Keratinocyte (primary cell): ENCODE measurements around the gene SLC9A2. TPM values are rescaled to one million over a fixed set of nuclear protein-coding genes. Genes with fewer than 3 reads are reported as not detected.
A peak's percentile ranks its signal among the peaks of the same experiment; 100 is the strongest.

Experiments
- DNase-seq: peaks from one replicate; pipeline ENCODE4 v3.0.0-alpha.2; 2011; ENCODE audit warnings: low read depth, missing footprints, low spot score
- FAIRE-seq: peaks from 2 replicates; lab custom pipeline; 2011; peaks lifted over from hg19 to GRCh38; lab: Jason Lieb, UNC
- H2AFZ ChIP-seq: 2 replicates; pipeline ENCODE4 v1.6.0; 2012; ENCODE audit warnings: low read length, control low read depth, inconsistent platforms; ENCODE audit not compliant: control insufficient read depth
- H3K27ac ChIP-seq: 2 replicates; pipeline ENCODE4 v1.5.1; 2011; ENCODE audit warnings: low read length; ENCODE audit not compliant: control insufficient read depth, insufficient read depth
- H3K27me3 ChIP-seq: 3 replicates; pipeline ENCODE4 v1.6.0; 2011; ENCODE audit warnings: low read length; ENCODE audit not compliant: control insufficient read depth, insufficient read depth; ENCODE audit errors: extremely low read depth
- H3K36me3 ChIP-seq, 2 experiments: 2 replicates in 1 of 2; 3 replicates in 1 of 2; pipeline ENCODE4 v1.5.1; 2011; ENCODE audit warnings: low read length in 2 of 2, mild to moderate bottlenecking in 1 of 2; ENCODE audit not compliant: control insufficient read depth in 2 of 2, insufficient read depth in 2 of 2; ENCODE audit errors: extremely low read depth in 1 of 2
- H3K4me1 ChIP-seq: 3 replicates; pipeline ENCODE4 v1.5.1; 2011; ENCODE audit warnings: low read length; ENCODE audit not compliant: control insufficient read depth, insufficient read depth; ENCODE audit errors: extremely low read depth
- H3K4me2 ChIP-seq: 3 replicates; pipeline ENCODE4 v1.6.0; 2011; ENCODE audit warnings: low read depth, low read length; ENCODE audit not compliant: control insufficient read depth, insufficient read depth; ENCODE audit errors: extremely low read depth
- H3K4me3 ChIP-seq, 3 experiments: fragments of 200-600 bp in 1 of 3; sonication (generic) in 1 of 3; 2 replicates in 2 of 3; 3 replicates in 1 of 3; pipeline ENCODE4 v1.5.1; 2011 to 2016; ENCODE audit warnings: low read length in 3 of 3, mild to moderate bottlenecking in 3 of 3, control low read depth in 2 of 3, inconsistent platforms in 1 of 3, low read depth in 1 of 3, mixed read lengths in 1 of 3, mixed run types in 1 of 3, moderate library complexity in 1 of 3; ENCODE audit not compliant: control insufficient read depth in 2 of 3, insufficient read depth in 2 of 3; ENCODE audit errors: extremely low read depth in 1 of 3
- H3K79me2 ChIP-seq: 2 replicates; pipeline ENCODE4 v1.6.0; 2012; ENCODE audit warnings: low read length; ENCODE audit not compliant: control insufficient read depth, insufficient read depth
- H3K9ac ChIP-seq: 3 replicates; pipeline ENCODE4 v1.6.0; 2011; ENCODE audit warnings: low read length; ENCODE audit not compliant: control insufficient read depth, insufficient read depth; ENCODE audit errors: extremely low read depth
- H3K9me1 ChIP-seq: 3 replicates; pipeline ENCODE4 v1.6.0; 2011; ENCODE audit warnings: low read length; ENCODE audit not compliant: control insufficient read depth, insufficient read depth; ENCODE audit errors: extremely low read depth
- H3K9me3 ChIP-seq: 2 replicates; pipeline ENCODE4 v1.5.1; 2012; ENCODE audit warnings: low read depth, low read length; ENCODE audit not compliant: control insufficient read depth
- H4K20me1 ChIP-seq: 3 replicates; pipeline ENCODE4 v1.6.0; 2011; ENCODE audit warnings: low read length; ENCODE audit not compliant: control insufficient read depth, insufficient read depth; ENCODE audit errors: extremely low read depth
- CTCF ChIP-seq, 3 experiments: IDR thresholded peaks in 1 of 3; conservative IDR thresholded peaks in 1 of 3; optimal IDR thresholded peaks in 1 of 3; 2 replicates in 2 of 3; 3 replicates in 1 of 3; pipeline versions ENCODE3 to v1.5.1; 2011; ENCODE audit warnings: low read length in 3 of 3, mild to moderate bottlenecking in 3 of 3, moderate library complexity in 2 of 3, control low read depth in 1 of 3, inconsistent platforms in 1 of 3; ENCODE audit not compliant: insufficient read depth in 2 of 3; ENCODE audit errors: extremely low read depth in 1 of 3
- EZH2 ChIP-seq: IDR thresholded peaks from one replicate; pipeline ENCODE4 v1.6.1; 2012; ENCODE audit warnings: inconsistent platforms, mild to moderate bottlenecking, low read length, moderate library complexity
- dilution Hi-C: fragments of 300-500 bp; cut with MboI; formaldehyde crosslinking; loops from one replicate; pipeline ENCODE4 v1.7.0; 2020; ENCODE audit warnings: low sequenced_read_pairs; ENCODE audit not compliant: extremely low pct_ligation_motif_present
- polyA plus RNA-seq, 5 experiments: library from polyadenylated mRNA; depleted of rRNA in 3 of 5; stranded (reverse) in 3 of 5; stranded (forward) in 1 of 5; unstranded in 1 of 5; fragments of >200 nt; gene quantifications; 1 replicate in 1 of 5; 2 replicates in 3 of 5; 3 replicates in 1 of 5; pipeline versions ENCODE4 v1.2.1 to v1.2.3, GENCODE V29; 2011 to 2012; ENCODE audit warnings: missing spikeins in 2 of 5, low read depth in 1 of 5, low replicate concordance in 1 of 5

Gene SLC9A2
- polyA plus RNA-seq, 1 donor (not counting 4 experiments of a cell fraction or from before 2014, with no cell fraction given) = 0.13 TPM

GRCh38 chr2:102582845-102583244, 36.5 kb upstream of the SLC9A2 start:
- TF ChIP-seq CTCF (optimal IDR thresholded peaks at IDR 0.05 in 1 of 3, IDR thresholded peaks at IDR 0.05 in 1 of 3, conservative IDR thresholded peaks at IDR 0.05 in 1 of 3; ENCODE audit: extremely low read depth in 1 of 3, insufficient read depth in 2 of 3, low read length in 3 of 3) (no peak), EZH2 (no peak)
- no peaks in the 10 kb centered on the region for H3K36me3 ChIP-seq
- no peak for FAIRE-seq
- peaks cover 11% of the 10 kb centered on the region for H3K4me1 ChIP-seq
- DNase-seq = no peak
- H2AFZ ChIP-seq = no peak overlapping the region
- H4K20me1 ChIP-seq = no peaks in the 10 kb centered on the region
- no peak overlapping the region for H3K4me2 ChIP-seq
- dilution Hi-C loops = loop anchor here (25.0 kb wide), 1 partner anchor 121 kb away; the partner anchor contains the start of gene SLC9A4
- H3K4me3 ChIP-seq = no peak overlapping the region
- H3K27me3 ChIP-seq = no peaks in the 10 kb centered on the region
- no peak overlapping the region for H3K27ac ChIP-seq
- no peaks in the 10 kb centered on the region for H3K79me2 ChIP-seq
- no peaks in the 10 kb centered on the region for H3K9me3 ChIP-seq
- no peaks in the 10 kb centered on the region for H3K9me1 ChIP-seq
- H3K9ac ChIP-seq = no peak overlapping the region

GRCh38 chr2:102585847-102586404, 33.4 kb upstream of the SLC9A2 start:
- H3K27ac ChIP-seq = no peak overlapping the region

More at GRCh38 chr2:102585847-102586404, 33.4 kb upstream of the SLC9A2 start:
- peak; percentile 81 for FAIRE-seq
- H3K9me3 ChIP-seq = no peaks in the 10 kb centered on the region
- dilution Hi-C loops = loop anchor here (25.0 kb wide), 1 partner anchor 124 kb away; the partner anchor contains the start of gene SLC9A4
- H4K20me1 ChIP-seq = no peaks in the 10 kb centered on the region
- peaks cover 11% of the 10 kb centered on the region for H3K4me1 ChIP-seq
- no peaks in the 10 kb centered on the region for H3K27me3 ChIP-seq
- H3K9ac ChIP-seq = no peak overlapping the region
- no peaks in the 10 kb centered on the region for H3K36me3 ChIP-seq
- no peak for DNase-seq
- H3K4me3 ChIP-seq = no peak overlapping the region
- H3K79me2 ChIP-seq = no peaks in the 10 kb centered on the region
- H3K4me2 ChIP-seq = peak overlapping the region; percentile 46
- H3K9me1 ChIP-seq = no peaks in the 10 kb centered on the region
- no peak for TF ChIP-seq CTCF (optimal IDR thresholded peaks at IDR 0.05 in 1 of 3, IDR thresholded peaks at IDR 0.05 in 1 of 3, conservative IDR thresholded peaks at IDR 0.05 in 1 of 3; ENCODE audit: extremely low read depth in 1 of 3, insufficient read depth in 2 of 3, low read length in 3 of 3)
- TF ChIP-seq EZH2 = no peak
- peak overlapping the region; percentile 45 for H2AFZ ChIP-seq
